ENCODE data around the gene LGALS16.

LGALS16 gene

DNA sequence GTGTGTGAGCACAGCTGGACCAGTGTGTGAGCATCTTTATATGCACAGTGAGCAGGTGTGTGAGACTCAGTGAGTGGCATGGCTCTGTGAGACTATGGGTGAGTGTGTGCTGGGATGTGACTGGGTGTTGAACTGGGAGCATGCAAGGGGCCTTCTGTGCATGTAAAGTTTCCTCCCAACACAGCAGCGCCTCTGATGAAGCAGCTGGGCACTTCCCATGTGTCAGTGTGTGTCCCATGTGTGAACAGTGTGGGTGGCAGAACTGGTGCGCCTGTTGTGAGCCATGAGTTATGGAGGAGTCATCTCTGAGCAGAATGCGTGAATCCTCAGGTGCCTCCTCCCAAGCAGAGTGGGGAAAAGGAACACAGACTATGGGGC lies 24.1 kb downstream of the LGALS16 start:
- Histone ChIP-seq H3K27me3 (ENCODE audit: insufficient read depth, low read length) (no peaks in the 10 kb centered on the region), H3K9ac (ENCODE audit: low read length) (no peak overlapping the region)

DNA sequence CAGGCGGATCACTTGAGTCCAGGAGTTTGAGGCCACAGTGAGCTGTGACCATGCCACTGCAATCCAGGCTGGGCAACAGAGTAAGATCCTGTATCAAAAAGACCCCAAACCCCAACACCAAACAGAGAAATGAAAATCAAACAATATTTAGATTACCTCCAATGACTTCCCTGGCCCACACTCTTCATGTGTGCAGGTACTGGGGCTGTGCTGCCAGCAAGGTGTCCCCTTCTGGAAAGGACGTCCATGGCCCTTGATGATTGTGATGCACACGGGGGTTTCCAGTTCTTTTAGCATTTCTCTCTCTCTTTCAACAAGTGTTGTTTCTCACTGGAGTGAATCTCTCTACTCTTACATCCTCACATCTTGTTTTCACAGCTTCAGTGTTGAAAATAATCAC lies 24.9 kb downstream of the LGALS16 start:
- Histone ChIP-seq H3K79me2 (ENCODE audit: insufficient read depth, low read length) (no peaks in the 10 kb centered on the region), H3K27ac (ENCODE audit: low read depth, low read length, poor library complexity, severe bottlenecking) (no peak overlapping the region), H3K9ac (ENCODE audit: low read length) (no peak overlapping the region), H3F3A (ENCODE audit: insufficient read depth, low read length) (no peaks in the 10 kb centered on the region), H3K27me3 (ENCODE audit: insufficient read depth, low read length) (no peaks in the 10 kb centered on the region), H4K20me1 (ENCODE audit: insufficient read depth, low read length) (no peaks in the 10 kb centered on the region), H3K9me3 (ENCODE audit: low read length) (no peaks in the 10 kb centered on the region), H3K36me3 (ENCODE audit: insufficient read depth, low read length) (no peaks in the 10 kb centered on the region), H3K4me2 (ENCODE audit: low read length) (no peak overlapping the region), H3K4me3 (ENCODE audit: low read depth, low read length, poor library complexity, severe bottlenecking) (no peak overlapping the region), H2AFZ (ENCODE audit: low read length) (no peak overlapping the region), H3K4me1 (ENCODE audit: insufficient read depth, low read length, severe bottlenecking) (no peaks in the 10 kb centered on the region), H3K9me2 (ENCODE audit: low read depth, low read length) (no peaks in the 10 kb centered on the region)
- TF ChIP-seq, protein P1, sequence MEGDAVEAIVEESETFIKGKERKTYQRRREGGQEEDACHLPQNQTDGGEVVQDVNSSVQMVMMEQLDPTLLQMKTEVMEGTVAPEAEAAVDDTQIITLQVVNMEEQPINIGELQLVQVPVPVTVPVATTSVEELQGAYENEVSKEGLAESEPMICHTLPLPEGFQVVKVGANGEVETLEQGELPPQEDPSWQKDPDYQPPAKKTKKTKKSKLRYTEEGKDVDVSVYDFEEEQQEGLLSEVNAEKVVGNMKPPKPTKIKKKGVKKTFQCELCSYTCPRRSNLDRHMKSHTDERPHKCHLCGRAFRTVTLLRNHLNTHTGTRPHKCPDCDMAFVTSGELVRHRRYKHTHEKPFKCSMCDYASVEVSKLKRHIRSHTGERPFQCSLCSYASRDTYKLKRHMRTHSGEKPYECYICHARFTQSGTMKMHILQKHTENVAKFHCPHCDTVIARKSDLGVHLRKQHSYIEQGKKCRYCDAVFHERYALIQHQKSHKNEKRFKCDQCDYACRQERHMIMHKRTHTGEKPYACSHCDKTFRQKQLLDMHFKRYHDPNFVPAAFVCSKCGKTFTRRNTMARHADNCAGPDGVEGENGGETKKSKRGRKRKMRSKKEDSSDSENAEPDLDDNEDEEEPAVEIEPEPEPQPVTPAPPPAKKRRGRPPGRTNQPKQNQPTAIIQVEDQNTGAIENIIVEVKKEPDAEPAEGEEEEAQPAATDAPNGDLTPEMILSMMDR (IDR thresholded peaks at IDR 0.05; ENCODE audit: low read length) = no peak
- TF ChIP-seq EZH2 (IDR thresholded peaks at IDR 0.05; ENCODE audit: borderline replicate concordance, low read length) = no peak

More for the DNA sequence above, 24.1 kb downstream of the LGALS16 start:
- no peaks in the 10 kb centered on the region for H3K36me3 ChIP-seq (ENCODE audit: insufficient read depth, low read length)
- H3K9me3 ChIP-seq (ENCODE audit: low read length) = no peaks in the 10 kb centered on the region
- TF ChIP-seq, protein P1 (IDR thresholded peaks at IDR 0.05; ENCODE audit: low read length) = no peak
- no peak for TF ChIP-seq EZH2 (IDR thresholded peaks at IDR 0.05; ENCODE audit: borderline replicate concordance, low read length)
- H3K9me2 ChIP-seq (ENCODE audit: low read depth, low read length) = no peaks in the 10 kb centered on the region
- H3K4me2 ChIP-seq (ENCODE audit: low read length) = no peak overlapping the region
- H4K20me1 ChIP-seq (ENCODE audit: insufficient read depth, low read length) = no peaks in the 10 kb centered on the region
- H3K4me1 ChIP-seq (ENCODE audit: insufficient read depth, low read length, severe bottlenecking) = no peaks in the 10 kb centered on the region
- H3K79me2 ChIP-seq (ENCODE audit: insufficient read depth, low read length) = no peaks in the 10 kb centered on the region
- no peaks in the 10 kb centered on the region for H3F3A ChIP-seq (ENCODE audit: insufficient read depth, low read length)
- H3K27ac ChIP-seq (ENCODE audit: low read depth, low read length, poor library complexity, severe bottlenecking) = no peak overlapping the region
- no peak overlapping the region for H2AFZ ChIP-seq (ENCODE audit: low read length)
- H3K4me3 ChIP-seq (ENCODE audit: low read depth, low read length, poor library complexity, severe bottlenecking) = no peak overlapping the region

DNA sequence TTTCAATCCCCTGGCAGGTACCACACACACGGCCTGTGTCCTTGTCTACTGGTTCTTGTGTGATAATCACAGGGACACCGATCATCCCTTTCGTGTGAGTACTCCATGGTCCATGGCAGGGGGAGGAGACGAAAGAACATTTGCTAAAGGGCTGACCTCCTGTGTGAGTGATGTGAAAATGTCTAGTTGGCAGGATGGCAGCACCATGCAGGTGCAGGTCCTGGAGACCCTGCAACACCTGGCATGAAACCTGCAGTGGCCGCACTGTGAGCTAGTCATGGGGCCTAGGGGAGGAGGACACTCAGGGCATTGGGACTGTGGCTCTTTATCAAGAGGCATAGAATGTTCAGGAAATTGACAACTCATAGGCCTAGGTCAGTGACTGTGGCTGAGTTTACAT lies 25.7 kb downstream of the LGALS16 start:
- Histone ChIP-seq H3K27ac (ENCODE audit: low read depth, low read length, poor library complexity, severe bottlenecking) (no peak overlapping the region), H3F3A (ENCODE audit: insufficient read depth, low read length) (no peaks in the 10 kb centered on the region), H3K9me2 (ENCODE audit: low read depth, low read length) (no peaks in the 10 kb centered on the region), H4K20me1 (ENCODE audit: insufficient read depth, low read length) (no peaks in the 10 kb centered on the region), H3K36me3 (ENCODE audit: insufficient read depth, low read length) (no peaks in the 10 kb centered on the region), H3K9ac (ENCODE audit: low read length) (no peak overlapping the region), H3K9me3 (ENCODE audit: low read length) (no peaks in the 10 kb centered on the region), H3K4me2 (ENCODE audit: low read length) (no peak overlapping the region), H2AFZ (ENCODE audit: low read length) (no peak overlapping the region), H3K4me3 (ENCODE audit: low read depth, low read length, poor library complexity, severe bottlenecking) (no peak overlapping the region), H3K27me3 (ENCODE audit: insufficient read depth, low read length) (no peaks in the 10 kb centered on the region), H3K79me2 (ENCODE audit: insufficient read depth, low read length) (no peaks in the 10 kb centered on the region), H3K4me1 (ENCODE audit: insufficient read depth, low read length, severe bottlenecking) (no peaks in the 10 kb centered on the region)
- TF ChIP-seq, protein P1 (IDR thresholded peaks at IDR 0.05; ENCODE audit: low read length) = no peak
- no peak for TF ChIP-seq EZH2 (IDR thresholded peaks at IDR 0.05; ENCODE audit: borderline replicate concordance, low read length)

Measured in OCI-LY1 (cell line).